HUDEP-2 (cell line): Measurements from ENCODE around the gene CDCA5.

Source experiments
- DNase-seq, 76 experiments: peaks; one replicate each; lab custom pipeline; 2025; ENCODE audit not compliant: unreplicated experiment in 76 of 76; lab: John Stamatoyannopoulos, UW

The CDCA5 gene, protein sequence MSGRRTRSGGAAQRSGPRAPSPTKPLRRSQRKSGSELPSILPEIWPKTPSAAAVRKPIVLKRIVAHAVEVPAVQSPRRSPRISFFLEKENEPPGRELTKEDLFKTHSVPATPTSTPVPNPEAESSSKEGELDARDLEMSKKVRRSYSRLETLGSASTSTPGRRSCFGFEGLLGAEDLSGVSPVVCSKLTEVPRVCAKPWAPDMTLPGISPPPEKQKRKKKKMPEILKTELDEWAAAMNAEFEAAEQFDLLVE

DNA sequence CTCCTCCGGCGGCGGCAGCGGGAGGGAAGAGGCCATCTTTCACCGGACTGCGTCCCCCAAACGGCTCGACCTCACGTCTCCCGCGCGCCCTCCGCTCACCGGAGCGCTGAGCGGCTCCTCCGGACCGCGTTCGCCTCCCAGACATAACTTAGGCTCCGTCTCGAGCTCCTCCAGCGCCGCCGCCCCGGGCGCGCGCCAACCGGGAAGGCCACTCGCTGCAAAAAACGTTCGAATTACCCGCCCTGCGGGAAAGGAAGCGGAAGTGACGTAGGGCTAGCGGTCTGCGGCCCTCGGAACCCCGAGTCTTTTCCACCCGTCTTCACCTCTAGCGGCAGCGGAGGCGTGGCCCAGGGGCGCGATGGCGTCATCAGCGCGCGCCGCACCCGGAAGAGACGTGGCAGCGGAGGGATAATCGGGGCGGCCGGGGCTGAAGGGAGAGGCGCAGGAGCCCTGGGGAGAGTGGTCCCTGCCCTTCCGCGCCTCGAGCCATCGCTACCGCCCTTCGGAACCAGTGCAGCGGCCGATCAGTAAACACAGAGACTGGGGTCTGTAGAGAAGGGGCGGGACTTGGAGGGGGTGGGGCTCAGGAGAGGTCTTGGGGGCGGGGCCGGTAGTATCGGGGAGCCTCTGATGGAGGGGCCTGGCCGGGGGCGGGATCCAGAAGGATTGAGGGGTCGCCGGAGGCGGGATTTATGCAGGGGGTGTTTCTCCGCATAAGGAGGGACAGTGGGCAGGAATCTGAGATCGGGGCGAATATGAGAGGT is at the start of gene CDCA5, which contains the start of gene ZFPL1:
CDCA5 (minus strand) TSS at position 207 of the 764 bp plus-strand sequence; CDS start at position 145, 62 bp downstream.
ZFPL1 (plus strand) TSS at position 389 of the 764 bp plus-strand sequence. CDS start 477 bp downstream, outside the sequence.
- peak in 74 of 76 experiments; percentile 46 to 96 (median 88) for DNase-seq

DNA sequence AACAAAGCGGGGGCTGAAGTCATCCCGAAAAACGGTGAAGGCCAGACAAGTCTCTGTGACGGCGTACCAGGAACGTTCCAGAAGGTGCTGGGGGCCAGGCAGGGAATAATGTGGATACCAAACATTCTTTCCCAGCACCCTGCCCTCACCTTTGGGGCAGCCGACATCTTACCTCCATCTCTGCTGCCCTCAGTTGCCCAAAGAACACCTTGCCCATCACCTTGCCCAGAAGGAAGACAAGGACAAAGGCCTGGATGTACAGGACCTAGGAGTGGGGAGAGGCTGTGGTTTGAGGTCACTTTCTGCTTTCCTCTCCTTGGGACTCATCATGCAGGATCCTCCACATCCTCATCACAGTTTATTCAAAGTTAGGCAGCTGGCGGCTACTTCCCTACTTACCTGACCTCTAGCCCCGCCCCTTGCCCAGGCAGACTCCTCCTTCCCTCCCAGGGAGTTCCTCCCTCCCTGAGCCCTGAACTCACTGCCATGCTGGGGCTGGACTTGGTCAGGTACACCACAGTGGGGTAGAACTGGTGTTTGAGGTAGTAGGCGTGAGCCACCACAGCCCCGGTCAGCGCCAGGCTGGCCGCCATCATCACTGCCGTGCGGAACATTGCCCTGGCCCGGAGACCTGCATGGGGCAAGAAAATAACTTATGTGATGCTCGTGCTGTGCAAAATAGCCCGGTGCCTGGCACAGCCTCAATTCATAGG is 49.3 kb upstream of the CDCA5 start:
- DNase-seq = peak in 50 of 76 experiments; percentile 3 to 62 (median 42)

- no peak for DNase-seq
These were observed 48.6 kb upstream of the CDCA5 start for GRCh38 chr11:65132238-65132987.

DNA sequence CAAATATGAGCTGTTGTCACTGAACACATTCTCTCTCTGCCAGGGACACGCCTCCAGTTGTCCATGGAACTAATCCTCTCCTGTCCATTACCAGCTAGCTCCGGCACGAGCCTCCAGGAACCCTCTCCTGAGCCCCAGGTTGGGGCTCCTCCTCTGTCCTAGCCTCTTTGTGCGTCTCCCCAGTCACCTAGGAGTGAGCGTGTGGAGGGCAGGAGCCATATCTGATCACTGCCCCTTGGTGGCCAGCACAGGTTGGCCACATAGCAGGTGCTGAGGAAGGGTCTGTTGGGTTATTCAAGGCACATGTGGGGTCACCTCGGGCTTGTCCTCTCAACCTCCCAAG is 48.0 kb upstream of the CDCA5 start:
- no peak for DNase-seq

GRCh38 chr11:65131417-65131776 is 47.6 kb upstream of the CDCA5 start:
- DNase-seq = no peak

DNA sequence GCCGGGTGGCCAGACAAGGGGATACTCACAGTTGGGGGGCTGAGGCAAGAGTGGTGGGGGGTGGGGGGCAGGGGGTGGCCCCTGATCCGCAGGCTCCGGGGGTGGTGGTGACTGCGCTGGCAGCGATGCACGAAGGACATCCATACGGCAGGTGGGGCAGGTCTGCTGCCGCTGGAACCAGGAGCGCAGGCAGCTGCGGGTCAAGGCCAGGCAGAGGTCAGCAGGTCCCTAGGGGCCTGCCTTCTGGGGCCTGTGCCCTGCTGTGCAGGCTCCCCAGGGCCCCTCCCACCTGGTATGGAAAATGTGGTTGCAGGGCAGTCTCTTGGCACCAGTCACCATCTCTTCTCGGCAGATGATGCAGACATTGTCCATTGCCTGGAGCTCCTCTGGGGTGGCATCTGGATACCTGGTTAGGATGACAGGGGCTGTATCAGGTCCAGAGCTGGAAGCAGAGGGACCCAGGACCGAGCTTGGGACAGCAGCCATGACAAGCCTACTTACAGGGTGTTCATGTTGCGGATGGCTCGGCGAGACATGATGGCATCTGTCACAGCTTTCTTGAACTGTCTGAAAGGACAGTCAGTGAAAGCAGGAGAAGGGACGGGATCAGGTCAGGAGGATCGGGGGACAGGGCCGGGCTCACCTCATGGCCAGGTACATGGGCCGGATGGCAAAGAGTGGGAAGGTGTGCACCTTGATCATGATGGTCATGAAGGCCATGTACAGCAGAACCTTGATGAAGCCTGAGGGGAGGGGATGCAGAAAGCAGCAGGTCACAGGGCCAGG is 47.0 kb upstream of the CDCA5 start:
- peak in 2 of 76 experiments; percentile 8 to 16 for DNase-seq

- no peak for DNase-seq
These were observed 46.0 kb upstream of the CDCA5 start for GRCh38 chr11:65129649-65130441.

GRCh38 chr11:65128182-65129145 is 44.6 kb upstream of the CDCA5 start:
- no peak for DNase-seq

- DNase-seq = no peak
These were observed 43.8 kb upstream of the CDCA5 start for GRCh38 chr11:65127473-65128181.

- DNase-seq = no peak
These were observed 42.9 kb upstream of the CDCA5 start for GRCh38 chr11:65126624-65127274.

GRCh38 chr11:65125197-65126056 is 41.6 kb upstream of the CDCA5 start:
- DNase-seq = no peak

DNA sequence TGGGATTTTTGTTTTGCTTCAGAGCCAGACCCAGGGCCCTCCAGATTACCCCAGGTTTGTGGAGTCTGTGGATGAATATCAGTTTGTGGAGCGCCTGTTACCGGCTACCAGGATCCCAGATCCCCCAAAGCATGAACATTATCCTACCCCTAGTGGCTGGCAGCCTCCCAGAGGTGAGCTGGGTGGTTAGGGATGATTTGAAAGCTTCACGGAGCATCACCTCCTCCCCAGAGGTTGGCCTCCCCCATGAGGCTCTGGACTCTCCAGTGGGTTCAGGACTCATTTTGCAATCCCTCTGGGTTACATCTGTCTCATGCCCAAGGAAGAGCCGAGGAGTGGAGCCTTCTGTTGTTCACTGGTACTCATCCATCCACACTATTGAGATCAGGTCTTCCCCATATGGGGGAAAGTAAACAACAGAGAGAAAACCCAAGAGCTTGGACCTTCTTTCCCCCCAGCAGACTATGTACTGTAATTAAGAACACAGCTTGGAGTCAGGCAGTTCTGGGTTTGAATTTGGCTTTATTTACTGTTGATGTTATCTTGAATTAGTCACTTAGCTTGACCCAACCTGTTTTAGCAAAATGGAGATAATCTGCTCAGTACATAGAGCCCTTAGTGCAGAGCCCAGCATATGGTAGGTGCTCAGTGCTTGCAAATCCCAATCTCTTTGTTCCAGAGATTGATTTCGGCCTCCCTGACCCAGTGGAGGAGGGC is 40.8 kb upstream of the CDCA5 start:
- DNase-seq = peak in 1 of 76 experiments; percentile 3

- peak in 75 of 76 experiments; percentile 52 to 99 (median 96) for DNase-seq
These were observed 38.2 kb upstream of the CDCA5 start, which contains the start of the genes FAU and MRPL49 for GRCh38 chr11:65121865-65122696. Gene FAU (minus strand): TSS chr11:65122134. CDS start chr11:65121813, 321 bp downstream. Gene MRPL49 (plus strand): TSS chr11:65122321. CDS start chr11:65122347, 26 bp downstream.

- peak in 46 of 76 experiments; percentile 7 to 60 (median 30) for DNase-seq
These were observed 37.6 kb upstream of the CDCA5 start for GRCh38 chr11:65121447-65121864.
